HCT116 (cell line): ENCODE measurements around the gene NRIP2.

ENCODE experiments used
- EZH2 ChIP-seq: fragments of 200-600 bp; sonication (generic); IDR thresholded peaks from 2 replicates; pipeline ENCODE4 v1.6.1; 2017; ENCODE audit warnings: antibody characterized with exemption, mixed run types
- POLR2A ChIP-seq: IDR thresholded peaks from 2 replicates; pipeline ENCODE4 v1.7.0; 2011; ENCODE audit warnings: borderline replicate concordance; ENCODE audit not compliant: insufficient read depth, insufficient read length; ENCODE audit errors: extremely low read depth
- POLR2AphosphoS5 ChIP-seq: IDR thresholded peaks from 2 replicates; pipeline ENCODE4 v1.6.1; 2011; ENCODE audit warnings: mild to moderate bottlenecking, low read depth, low read length, moderate library complexity
- TF ChIP-seq, protein P1 (sequence below), 3 experiments: fragments of 200-600 bp in 1 of 3; sonication (generic) in 1 of 3; IDR thresholded peaks in 2 of 3; conservative IDR thresholded peaks in 1 of 3; 2 replicates each; pipeline ENCODE4 v1.5.1; 2012 to 2017; ENCODE audit warnings: low read depth in 2 of 3, low read length in 2 of 3, antibody characterized with exemption in 1 of 3, borderline replicate concordance in 1 of 3, control low read depth in 1 of 3, mild to moderate bottlenecking in 1 of 3, mixed read lengths in 1 of 3, mixed run types in 1 of 3, moderate library complexity in 1 of 3; ENCODE audit not compliant: insufficient read depth in 1 of 3
- TF ChIP-seq, protein P2 (sequence below): IDR thresholded peaks from 2 replicates; pipeline ENCODE4 v1.6.1; 2012; ENCODE audit warnings: low read depth

DNA sequence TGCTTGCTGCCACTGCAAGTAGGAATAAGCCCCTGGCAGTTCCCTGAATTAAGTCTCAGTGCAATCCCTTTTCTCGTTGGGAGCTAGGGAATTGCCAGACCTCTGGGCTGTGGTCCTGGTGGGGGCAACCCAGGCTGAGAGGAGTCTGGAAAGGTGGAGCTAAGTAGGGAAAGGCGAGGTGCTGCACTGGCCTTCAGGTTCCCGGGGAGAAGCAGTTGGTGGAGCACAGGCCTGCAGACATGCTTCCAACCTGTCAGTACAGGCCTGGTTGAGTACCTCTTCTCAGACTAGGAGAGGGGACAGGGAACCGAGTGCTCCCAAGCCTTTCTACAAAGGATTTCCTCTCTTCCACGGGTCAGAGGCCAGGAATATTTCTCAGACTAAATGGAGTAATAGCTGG lies 1.5 kb downstream of the NRIP2 start:
- TF ChIP-seq, protein P1, sequence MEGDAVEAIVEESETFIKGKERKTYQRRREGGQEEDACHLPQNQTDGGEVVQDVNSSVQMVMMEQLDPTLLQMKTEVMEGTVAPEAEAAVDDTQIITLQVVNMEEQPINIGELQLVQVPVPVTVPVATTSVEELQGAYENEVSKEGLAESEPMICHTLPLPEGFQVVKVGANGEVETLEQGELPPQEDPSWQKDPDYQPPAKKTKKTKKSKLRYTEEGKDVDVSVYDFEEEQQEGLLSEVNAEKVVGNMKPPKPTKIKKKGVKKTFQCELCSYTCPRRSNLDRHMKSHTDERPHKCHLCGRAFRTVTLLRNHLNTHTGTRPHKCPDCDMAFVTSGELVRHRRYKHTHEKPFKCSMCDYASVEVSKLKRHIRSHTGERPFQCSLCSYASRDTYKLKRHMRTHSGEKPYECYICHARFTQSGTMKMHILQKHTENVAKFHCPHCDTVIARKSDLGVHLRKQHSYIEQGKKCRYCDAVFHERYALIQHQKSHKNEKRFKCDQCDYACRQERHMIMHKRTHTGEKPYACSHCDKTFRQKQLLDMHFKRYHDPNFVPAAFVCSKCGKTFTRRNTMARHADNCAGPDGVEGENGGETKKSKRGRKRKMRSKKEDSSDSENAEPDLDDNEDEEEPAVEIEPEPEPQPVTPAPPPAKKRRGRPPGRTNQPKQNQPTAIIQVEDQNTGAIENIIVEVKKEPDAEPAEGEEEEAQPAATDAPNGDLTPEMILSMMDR (IDR thresholded peaks at IDR 0.05 in 2 of 3, conservative IDR thresholded peaks at IDR 0.05 in 1 of 3; ENCODE audit: borderline replicate concordance in 1 of 3, insufficient read depth in 1 of 3, low read depth in 2 of 3, low read length in 2 of 3) = no peak
- no peak for TF ChIP-seq POLR2AphosphoS5
- no peak for TF ChIP-seq EZH2
- TF ChIP-seq, protein P2, sequence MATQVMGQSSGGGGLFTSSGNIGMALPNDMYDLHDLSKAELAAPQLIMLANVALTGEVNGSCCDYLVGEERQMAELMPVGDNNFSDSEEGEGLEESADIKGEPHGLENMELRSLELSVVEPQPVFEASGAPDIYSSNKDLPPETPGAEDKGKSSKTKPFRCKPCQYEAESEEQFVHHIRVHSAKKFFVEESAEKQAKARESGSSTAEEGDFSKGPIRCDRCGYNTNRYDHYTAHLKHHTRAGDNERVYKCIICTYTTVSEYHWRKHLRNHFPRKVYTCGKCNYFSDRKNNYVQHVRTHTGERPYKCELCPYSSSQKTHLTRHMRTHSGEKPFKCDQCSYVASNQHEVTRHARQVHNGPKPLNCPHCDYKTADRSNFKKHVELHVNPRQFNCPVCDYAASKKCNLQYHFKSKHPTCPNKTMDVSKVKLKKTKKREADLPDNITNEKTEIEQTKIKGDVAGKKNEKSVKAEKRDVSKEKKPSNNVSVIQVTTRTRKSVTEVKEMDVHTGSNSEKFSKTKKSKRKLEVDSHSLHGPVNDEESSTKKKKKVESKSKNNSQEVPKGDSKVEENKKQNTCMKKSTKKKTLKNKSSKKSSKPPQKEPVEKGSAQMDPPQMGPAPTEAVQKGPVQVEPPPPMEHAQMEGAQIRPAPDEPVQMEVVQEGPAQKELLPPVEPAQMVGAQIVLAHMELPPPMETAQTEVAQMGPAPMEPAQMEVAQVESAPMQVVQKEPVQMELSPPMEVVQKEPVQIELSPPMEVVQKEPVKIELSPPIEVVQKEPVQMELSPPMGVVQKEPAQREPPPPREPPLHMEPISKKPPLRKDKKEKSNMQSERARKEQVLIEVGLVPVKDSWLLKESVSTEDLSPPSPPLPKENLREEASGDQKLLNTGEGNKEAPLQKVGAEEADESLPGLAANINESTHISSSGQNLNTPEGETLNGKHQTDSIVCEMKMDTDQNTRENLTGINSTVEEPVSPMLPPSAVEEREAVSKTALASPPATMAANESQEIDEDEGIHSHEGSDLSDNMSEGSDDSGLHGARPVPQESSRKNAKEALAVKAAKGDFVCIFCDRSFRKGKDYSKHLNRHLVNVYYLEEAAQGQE = no peak
- no peak for TF ChIP-seq POLR2A
